OCI-LY3 (cell line): ENCODE data around the gene ATG7.

Experiments
- H2AFZ ChIP-seq: fragments of 200-600, 300-600 bp; shearing (Covaris generic); 2 replicates; pipeline ENCODE4 v1.6.0; 2014; ENCODE audit warnings: antibody characterized with exemption, low read depth, low read length
- H3K27ac ChIP-seq: fragments of 200-600, 300-600 bp; sonication (generic); 2 replicates; pipeline ENCODE4 v1.5.1; 2014; ENCODE audit warnings: mild to moderate bottlenecking, low read length, moderate library complexity, mixed read lengths
- H3K27me3 ChIP-seq: fragments of 200-600, 300-600 bp; sonication (generic); 2 replicates; pipeline ENCODE4 v1.6.1; 2014; ENCODE audit warnings: low read depth, low read length, mixed read lengths
- H3K36me3 ChIP-seq: fragments of 200-600, 300-600 bp; sonication (generic); replicated peaks from 2 replicates; pipeline ENCODE3; 2014; ENCODE audit warnings: low read depth, low read length, mixed read lengths
- H3K4me1 ChIP-seq: fragments of 300-600, 200-600 bp; sonication (generic); 2 replicates; pipeline ENCODE4 v1.6.1; 2014; ENCODE audit warnings: low read length, mixed read lengths
- H3K4me2 ChIP-seq: fragments of 200-600, 300-600 bp; sonication (generic); 2 replicates; pipeline ENCODE4 v1.6.1; 2014; ENCODE audit warnings: low read length, mixed read lengths
- H3K4me3 ChIP-seq: fragments of 300-600, 200-600 bp; sonication (generic); 2 replicates; pipeline ENCODE4 v1.5.1; 2014; ENCODE audit warnings: antibody characterized with exemption, mild to moderate bottlenecking, low read length, moderate library complexity
- H3K79me2 ChIP-seq: fragments of 300-600, 200-600 bp; shearing (Covaris generic); 2 replicates; pipeline ENCODE4 v1.6.1; 2014; ENCODE audit warnings: mild to moderate bottlenecking, low read length, mixed read lengths
- H3K9ac ChIP-seq: fragments of 300-600, 200-600 bp; shearing (Covaris generic); 2 replicates; pipeline ENCODE4 v1.6.0; 2014; ENCODE audit warnings: mild to moderate bottlenecking, low read length, moderate library complexity
- H3K9me3 ChIP-seq: fragments of 200-600, 300-600 bp; shearing (Covaris generic); 2 replicates; pipeline ENCODE4 v1.6.1; 2014; ENCODE audit warnings: low read length, mixed read lengths; ENCODE audit not compliant: insufficient read depth
- H4K20me1 ChIP-seq: fragments of 200-600, 300-600 bp; sonication (generic); 2 replicates; pipeline ENCODE4 v1.6.1; 2016; ENCODE audit warnings: low read length, mixed read lengths; ENCODE audit not compliant: insufficient read depth
- EZH2phosphoT487 ChIP-seq: fragments of 200-600 bp; shearing (Covaris generic); IDR thresholded peaks from 2 replicates; pipeline ENCODE4 v1.6.1; 2018; ENCODE audit warnings: antibody characterized with exemption, mixed run types, low read depth
- TF ChIP-seq, protein P1 (sequence below): fragments of 200-600, 300-600 bp; sonication (generic); IDR thresholded peaks from 2 replicates; pipeline ENCODE4 v1.5.1; 2014; ENCODE audit warnings: antibody characterized with exemption, low read length, low read depth

Gene ATG7

GRCh38 chr3:11580645-11581044, 308.4 kb downstream of the ATG7 start:
- TF ChIP-seq, protein P1, sequence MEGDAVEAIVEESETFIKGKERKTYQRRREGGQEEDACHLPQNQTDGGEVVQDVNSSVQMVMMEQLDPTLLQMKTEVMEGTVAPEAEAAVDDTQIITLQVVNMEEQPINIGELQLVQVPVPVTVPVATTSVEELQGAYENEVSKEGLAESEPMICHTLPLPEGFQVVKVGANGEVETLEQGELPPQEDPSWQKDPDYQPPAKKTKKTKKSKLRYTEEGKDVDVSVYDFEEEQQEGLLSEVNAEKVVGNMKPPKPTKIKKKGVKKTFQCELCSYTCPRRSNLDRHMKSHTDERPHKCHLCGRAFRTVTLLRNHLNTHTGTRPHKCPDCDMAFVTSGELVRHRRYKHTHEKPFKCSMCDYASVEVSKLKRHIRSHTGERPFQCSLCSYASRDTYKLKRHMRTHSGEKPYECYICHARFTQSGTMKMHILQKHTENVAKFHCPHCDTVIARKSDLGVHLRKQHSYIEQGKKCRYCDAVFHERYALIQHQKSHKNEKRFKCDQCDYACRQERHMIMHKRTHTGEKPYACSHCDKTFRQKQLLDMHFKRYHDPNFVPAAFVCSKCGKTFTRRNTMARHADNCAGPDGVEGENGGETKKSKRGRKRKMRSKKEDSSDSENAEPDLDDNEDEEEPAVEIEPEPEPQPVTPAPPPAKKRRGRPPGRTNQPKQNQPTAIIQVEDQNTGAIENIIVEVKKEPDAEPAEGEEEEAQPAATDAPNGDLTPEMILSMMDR: no peak
- Histone ChIP-seq H3K27ac (no peak overlapping the region), H3K9me3 (no peaks in the 10 kb centered on the region), H4K20me1 (peaks cover 43% of the 10 kb centered on the region), H2AFZ (no peak overlapping the region), H3K36me3 (no peaks in the 10 kb centered on the region), H3K9ac (no peak overlapping the region), H3K4me2 (no peak overlapping the region), H3K27me3 (no peaks in the 10 kb centered on the region), H3K4me1 (no peaks in the 10 kb centered on the region), H3K4me3 (no peak overlapping the region), H3K79me2 (peaks cover 18% of the 10 kb centered on the region)

GRCh38 chr3:11581237-11582190, 309.3 kb downstream of the ATG7 start:
- Histone ChIP-seq H3K79me2 (peaks cover 18% of the 10 kb centered on the region), H3K36me3 (no peaks in the 10 kb centered on the region), H3K9me3 (no peaks in the 10 kb centered on the region), H2AFZ (no peak overlapping the region), H3K27ac (no peak overlapping the region), H3K27me3 (no peaks in the 10 kb centered on the region), H3K4me1 (no peaks in the 10 kb centered on the region), H3K4me3 (no peak overlapping the region), H3K9ac (no peak overlapping the region), H4K20me1 (peaks cover 45% of the 10 kb centered on the region), H3K4me2 (no peak overlapping the region)
- no peak for TF ChIP-seq EZH2phosphoT487
- TF ChIP-seq, protein P1: no peak

GRCh38 chr3:11582191-11582968, 310.2 kb downstream of the ATG7 start:
- no peak overlapping the region for H3K27ac ChIP-seq
- H3K36me3 ChIP-seq: no peaks in the 10 kb centered on the region
- H3K9ac ChIP-seq: no peak overlapping the region
- H3K4me3 ChIP-seq: no peak overlapping the region
- H3K9me3 ChIP-seq: no peaks in the 10 kb centered on the region
- H2AFZ ChIP-seq: no peak overlapping the region
- H3K4me1 ChIP-seq: no peaks in the 10 kb centered on the region
- H4K20me1 ChIP-seq: peaks cover 50% of the 10 kb centered on the region
- no peaks in the 10 kb centered on the region for H3K27me3 ChIP-seq
- H3K79me2 ChIP-seq: peaks cover 18% of the 10 kb centered on the region
- no peak overlapping the region for H3K4me2 ChIP-seq
- no peak for TF ChIP-seq EZH2phosphoT487

DNA sequence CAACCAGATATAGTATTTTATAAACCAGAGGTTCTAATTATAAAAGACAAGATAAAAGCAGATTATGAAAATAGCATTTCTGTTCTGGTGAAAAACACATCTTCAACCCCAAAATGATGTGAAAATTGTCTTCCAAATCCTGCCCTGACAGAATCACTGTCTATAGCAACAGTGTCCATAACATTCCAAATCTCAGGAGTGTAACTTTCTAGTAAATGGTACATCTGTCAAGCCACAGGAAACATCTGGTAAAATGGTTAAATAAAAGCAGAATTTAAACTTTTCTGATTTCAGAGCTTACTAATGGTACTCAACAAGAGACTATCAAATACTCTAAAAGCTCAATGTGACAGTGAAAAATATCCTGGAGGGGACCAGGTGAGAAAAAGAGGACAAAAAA, 311.0 kb downstream of the ATG7 start:
- Histone ChIP-seq H3K79me2 (peaks cover 22% of the 10 kb centered on the region), H3K4me3 (no peak overlapping the region), H3K27ac (no peak overlapping the region), H3K9me3 (no peaks in the 10 kb centered on the region), H2AFZ (no peak overlapping the region), H3K4me2 (no peak overlapping the region), H3K9ac (no peak overlapping the region), H3K36me3 (no peaks in the 10 kb centered on the region), H4K20me1 (peaks cover 46% of the 10 kb centered on the region), H3K27me3 (no peaks in the 10 kb centered on the region), H3K4me1 (no peaks in the 10 kb centered on the region)
- TF ChIP-seq, protein P1: no peak
- TF ChIP-seq EZH2phosphoT487: no peak
